NCI-H146 treated with DMSO at 0.1 percent for 48 hours (cell line): ENCODE data around the gene PSMD1.
A peak's percentile ranks its signal among the peaks of the same experiment; 100 is the strongest.

Experiments
- DNase-seq: peaks from one replicate; lab custom pipeline; 2025; ENCODE audit not compliant: unreplicated experiment; lab: John Stamatoyannopoulos, UW

The PSMD1 gene

GRCh38 chr2:231199219-231199618 is 142.6 kb downstream of the PSMD1 start:
- DNase-seq = no peak

GRCh38 chr2:231200805-231201474 is 144.3 kb downstream of the PSMD1 start:
- DNase-seq = no peak

GRCh38 chr2:231201475-231201814 is 144.8 kb downstream of the PSMD1 start:
- no peak for DNase-seq

GRCh38 chr2:231203087-231203486 is 146.4 kb downstream of the PSMD1 start:
- no peak for DNase-seq

- DNase-seq = no peak
Measured at GRCh38 chr2:231204146-231204545, 147.5 kb downstream of the PSMD1 start.

GRCh38 chr2:231204581-231204980 is 147.9 kb downstream of the PSMD1 start:
- DNase-seq = no peak

- peak; percentile 4 for DNase-seq
Measured at GRCh38 chr2:231207734-231208133, 151.1 kb downstream of the PSMD1 start.

GRCh38 chr2:231210782-231211181 is 154.1 kb downstream of the PSMD1 start:
- no peak for DNase-seq

GRCh38 chr2:231211486-231211885 is 154.8 kb downstream of the PSMD1 start:
- DNase-seq = no peak

- no peak for DNase-seq
Measured at GRCh38 chr2:231212329-231212845, 155.7 kb downstream of the PSMD1 start.

- DNase-seq = no peak
Measured at GRCh38 chr2:231213931-231214642, 157.4 kb downstream of the PSMD1 start.

GRCh38 chr2:231218366-231218765 is 161.7 kb downstream of the PSMD1 start:
- DNase-seq = no peak

- no peak for DNase-seq
Measured at GRCh38 chr2:231219289-231219688, 162.6 kb downstream of the PSMD1 start.

- no peak for DNase-seq
Measured at GRCh38 chr2:231221761-231222160, 165.1 kb downstream of the PSMD1 start.
